ENCODE results near the gene CNTNAP2.

GRCh38 chr7:147674705-147675104 lies 1558.1 kb downstream of the CNTNAP2 start:
- TF ChIP-seq, protein P1, sequence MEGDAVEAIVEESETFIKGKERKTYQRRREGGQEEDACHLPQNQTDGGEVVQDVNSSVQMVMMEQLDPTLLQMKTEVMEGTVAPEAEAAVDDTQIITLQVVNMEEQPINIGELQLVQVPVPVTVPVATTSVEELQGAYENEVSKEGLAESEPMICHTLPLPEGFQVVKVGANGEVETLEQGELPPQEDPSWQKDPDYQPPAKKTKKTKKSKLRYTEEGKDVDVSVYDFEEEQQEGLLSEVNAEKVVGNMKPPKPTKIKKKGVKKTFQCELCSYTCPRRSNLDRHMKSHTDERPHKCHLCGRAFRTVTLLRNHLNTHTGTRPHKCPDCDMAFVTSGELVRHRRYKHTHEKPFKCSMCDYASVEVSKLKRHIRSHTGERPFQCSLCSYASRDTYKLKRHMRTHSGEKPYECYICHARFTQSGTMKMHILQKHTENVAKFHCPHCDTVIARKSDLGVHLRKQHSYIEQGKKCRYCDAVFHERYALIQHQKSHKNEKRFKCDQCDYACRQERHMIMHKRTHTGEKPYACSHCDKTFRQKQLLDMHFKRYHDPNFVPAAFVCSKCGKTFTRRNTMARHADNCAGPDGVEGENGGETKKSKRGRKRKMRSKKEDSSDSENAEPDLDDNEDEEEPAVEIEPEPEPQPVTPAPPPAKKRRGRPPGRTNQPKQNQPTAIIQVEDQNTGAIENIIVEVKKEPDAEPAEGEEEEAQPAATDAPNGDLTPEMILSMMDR (IDR thresholded peaks at IDR 0.05; ENCODE audit: low read depth, low read length, missing input control): no peak
- TF ChIP-seq MAX (IDR thresholded peaks at IDR 0.05) (no peak), ATF3 (IDR thresholded peaks at IDR 0.05) (no peak), RAD21 (IDR thresholded peaks at IDR 0.05) (no peak), YY1 (IDR thresholded peaks at IDR 0.05) (no peak), FOXA1 (IDR thresholded peaks at IDR 0.05) (no peak), RXRA (IDR thresholded peaks at IDR 0.05) (no peak), TAF1 (conservative IDR thresholded peaks at IDR 0.05) (no peak), NR2F2 (IDR thresholded peaks at IDR 0.05) (no peak), GABPA (IDR thresholded peaks at IDR 0.05 in 1 of 2, conservative IDR thresholded peaks at IDR 0.05 in 1 of 2) (no peak), REST (IDR thresholded peaks at IDR 0.05) (no peak)
- TF ChIP-seq, protein P2, sequence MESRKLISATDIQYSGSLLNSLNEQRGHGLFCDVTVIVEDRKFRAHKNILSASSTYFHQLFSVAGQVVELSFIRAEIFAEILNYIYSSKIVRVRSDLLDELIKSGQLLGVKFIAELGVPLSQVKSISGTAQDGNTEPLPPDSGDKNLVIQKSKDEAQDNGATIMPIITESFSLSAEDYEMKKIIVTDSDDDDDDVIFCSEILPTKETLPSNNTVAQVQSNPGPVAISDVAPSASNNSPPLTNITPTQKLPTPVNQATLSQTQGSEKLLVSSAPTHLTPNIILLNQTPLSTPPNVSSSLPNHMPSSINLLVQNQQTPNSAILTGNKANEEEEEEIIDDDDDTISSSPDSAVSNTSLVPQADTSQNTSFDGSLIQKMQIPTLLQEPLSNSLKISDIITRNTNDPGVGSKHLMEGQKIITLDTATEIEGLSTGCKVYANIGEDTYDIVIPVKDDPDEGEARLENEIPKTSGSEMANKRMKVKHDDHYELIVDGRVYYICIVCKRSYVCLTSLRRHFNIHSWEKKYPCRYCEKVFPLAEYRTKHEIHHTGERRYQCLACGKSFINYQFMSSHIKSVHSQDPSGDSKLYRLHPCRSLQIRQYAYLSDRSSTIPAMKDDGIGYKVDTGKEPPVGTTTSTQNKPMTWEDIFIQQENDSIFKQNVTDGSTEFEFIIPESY (IDR thresholded peaks at IDR 0.05): no peak
